ENCODE measurements around the gene THOP1.

The THOP1 gene

GRCh38 chr19:2774953-2775555 is 10.2 kb upstream of the THOP1 start:
- no peak overlapping the region for H3K4me3 ChIP-seq (ENCODE audit: control insufficient read depth, low read depth, low read length)
- no peak for TF ChIP-seq CTCF (conservative IDR thresholded peaks at IDR 0.05; ENCODE audit: control insufficient read depth, insufficient read depth, low read depth, low read length)
- no peak for DNase-seq (ENCODE audit: low read depth)

DNA sequence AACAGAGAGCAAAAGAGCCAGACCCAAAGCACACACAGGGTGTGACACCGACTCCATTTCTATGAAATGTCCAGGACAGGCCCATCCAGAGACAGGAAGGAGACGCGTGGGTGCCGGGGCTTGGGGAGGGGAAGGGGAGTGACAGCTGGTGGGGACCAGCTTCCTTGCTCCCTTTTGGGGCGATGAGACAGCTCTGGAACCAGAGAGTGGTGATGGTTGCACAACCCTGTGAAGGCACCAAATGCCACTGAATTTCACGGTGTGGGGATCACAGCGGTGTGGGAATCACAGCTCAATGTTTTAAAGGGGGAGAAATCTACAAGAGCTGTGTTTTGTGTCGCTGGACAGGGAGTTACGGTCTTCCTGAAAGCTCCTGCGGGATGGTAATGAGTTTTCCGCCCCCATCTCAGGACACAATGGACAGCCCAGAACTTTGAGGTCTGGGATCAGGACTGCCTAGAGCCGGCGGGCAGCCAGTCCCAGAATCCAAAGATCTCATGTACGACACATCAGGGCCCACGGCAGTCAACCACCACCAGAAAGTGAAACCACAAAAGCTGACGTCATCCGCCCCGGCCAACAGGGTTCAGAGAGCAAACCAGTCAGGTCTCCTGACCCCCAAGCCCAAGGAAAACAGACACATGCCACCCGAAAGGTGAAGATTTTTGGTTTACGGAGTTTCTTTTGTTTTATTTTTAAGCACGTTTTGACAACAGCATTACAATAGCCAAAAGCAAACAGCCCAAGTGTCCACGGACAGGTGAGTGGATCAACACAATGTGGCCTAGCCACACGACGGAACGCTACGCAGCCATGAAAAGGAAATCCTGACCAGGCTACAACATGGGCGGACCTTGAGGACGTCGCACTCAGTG is 9.5 kb upstream of the THOP1 start:
- DNase-seq (ENCODE audit: low read depth) = peak; percentile 86
- peak overlapping the region; percentile 3 for H3K4me3 ChIP-seq (ENCODE audit: control insufficient read depth, low read depth, low read length)
- no peak for TF ChIP-seq CTCF (conservative IDR thresholded peaks at IDR 0.05; ENCODE audit: control insufficient read depth, insufficient read depth, low read depth, low read length)

DNA sequence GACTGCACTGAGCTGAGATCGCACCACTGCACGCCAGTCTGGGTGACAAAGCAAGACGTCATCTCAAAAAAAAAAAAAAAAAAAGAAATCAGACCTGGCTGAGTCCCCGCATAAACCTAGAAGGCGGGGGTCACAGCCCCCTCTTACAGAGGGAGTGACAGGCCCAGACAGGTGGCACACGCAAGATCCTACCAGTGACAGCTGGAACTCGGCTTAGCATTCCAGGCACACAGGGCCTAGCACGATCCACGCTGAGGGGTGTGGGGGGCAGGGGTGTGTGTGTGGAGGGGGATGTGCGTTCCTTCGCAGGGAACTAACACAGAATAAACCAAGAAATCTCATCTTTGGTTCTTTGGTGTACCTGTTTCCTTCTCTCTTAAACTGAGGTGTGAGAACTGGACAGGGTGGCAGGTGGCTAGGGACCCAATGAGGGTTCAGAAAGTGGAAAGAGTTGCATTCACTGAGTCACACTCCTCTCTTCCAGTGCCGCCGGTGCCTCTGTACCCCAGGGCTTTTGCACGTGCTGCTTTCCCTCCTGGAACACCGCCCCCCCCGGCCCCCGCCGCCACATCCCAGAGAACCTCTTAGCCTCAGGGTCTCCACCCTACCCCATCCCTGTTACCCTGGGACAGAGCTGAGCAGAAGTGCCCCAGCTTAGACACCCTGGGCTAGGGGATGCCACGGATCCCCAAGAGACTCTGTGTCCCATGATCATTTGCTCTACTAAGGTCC is 7.2 kb upstream of the THOP1 start:
- no peak for DNase-seq (ENCODE audit: low read depth)
- no peak for TF ChIP-seq CTCF (conservative IDR thresholded peaks at IDR 0.05; ENCODE audit: control insufficient read depth, insufficient read depth, low read depth, low read length)
- H3K4me3 ChIP-seq (ENCODE audit: control insufficient read depth, low read depth, low read length) = no peak overlapping the region

- DNase-seq (ENCODE audit: low read depth) = no peak
- TF ChIP-seq CTCF (conservative IDR thresholded peaks at IDR 0.05; ENCODE audit: control insufficient read depth, insufficient read depth, low read depth, low read length) = no peak
- no peak overlapping the region for H3K4me3 ChIP-seq (ENCODE audit: control insufficient read depth, low read depth, low read length)
Measured at GRCh38 chr19:2779121-2779740, 6.1 kb upstream of the THOP1 start.

DNA sequence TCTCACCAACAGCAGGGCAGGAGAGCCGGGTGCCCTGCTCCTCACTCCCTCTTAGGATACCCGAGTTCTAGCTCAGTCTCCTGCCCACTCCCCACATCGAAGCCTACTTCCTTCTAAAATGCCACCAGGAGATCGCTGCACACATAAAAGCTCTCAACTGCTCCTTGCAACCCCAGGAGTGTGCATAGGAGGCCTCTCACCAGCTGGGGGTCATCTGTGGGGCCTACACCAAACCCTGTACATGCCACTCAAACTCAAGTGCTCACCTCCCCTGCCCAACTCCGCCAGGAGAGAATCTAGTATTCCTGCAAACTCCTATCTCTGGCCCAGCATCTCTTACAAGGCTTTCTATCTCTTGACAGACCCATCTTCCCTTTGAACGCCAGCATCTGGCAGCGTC is 5.0 kb upstream of the THOP1 start:
- DNase-seq (ENCODE audit: low read depth) = no peak
- no peak overlapping the region for H3K4me3 ChIP-seq (ENCODE audit: control insufficient read depth, low read depth, low read length)
- no peak for TF ChIP-seq CTCF (conservative IDR thresholded peaks at IDR 0.05; ENCODE audit: control insufficient read depth, insufficient read depth, low read depth, low read length)

DNA sequence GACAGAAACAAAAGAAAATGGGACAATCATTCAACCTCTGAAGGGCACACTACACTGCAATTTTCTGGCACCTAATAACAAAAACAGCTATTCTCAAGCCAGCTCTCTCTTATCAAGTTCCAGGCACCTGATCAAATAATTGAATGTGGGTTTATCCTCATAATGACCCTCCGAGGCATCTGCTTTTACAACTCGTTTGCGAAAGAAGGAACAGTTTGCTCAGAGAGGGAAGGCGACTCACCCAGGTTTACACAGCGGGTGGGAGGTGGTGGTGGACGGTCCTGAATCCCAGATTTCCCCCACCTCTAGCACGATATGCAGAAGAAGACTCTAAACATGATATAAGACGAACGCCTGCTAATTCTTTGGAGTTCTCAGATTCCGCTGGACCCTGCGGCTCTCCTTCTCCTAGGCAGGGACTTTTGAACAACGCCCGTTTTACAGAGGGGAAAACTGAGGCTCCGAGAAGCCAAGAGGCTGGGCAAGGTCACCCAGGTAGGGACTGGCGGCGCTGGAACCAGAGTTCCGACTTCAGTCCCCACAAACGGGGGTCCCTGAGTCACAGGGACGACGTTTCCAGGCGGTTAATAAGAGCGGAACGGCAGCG is 2.9 kb upstream of the THOP1 start:
- no peak for DNase-seq (ENCODE audit: low read depth)
- TF ChIP-seq CTCF (conservative IDR thresholded peaks at IDR 0.05; ENCODE audit: control insufficient read depth, insufficient read depth, low read depth, low read length) = no peak
- H3K4me3 ChIP-seq (ENCODE audit: control insufficient read depth, low read depth, low read length) = peak overlapping the region; percentile 96

All from fibroblast of mammary gland (primary cell).